ENCODE measurements around the gene C12orf75.

Gene C12orf75

DNA sequence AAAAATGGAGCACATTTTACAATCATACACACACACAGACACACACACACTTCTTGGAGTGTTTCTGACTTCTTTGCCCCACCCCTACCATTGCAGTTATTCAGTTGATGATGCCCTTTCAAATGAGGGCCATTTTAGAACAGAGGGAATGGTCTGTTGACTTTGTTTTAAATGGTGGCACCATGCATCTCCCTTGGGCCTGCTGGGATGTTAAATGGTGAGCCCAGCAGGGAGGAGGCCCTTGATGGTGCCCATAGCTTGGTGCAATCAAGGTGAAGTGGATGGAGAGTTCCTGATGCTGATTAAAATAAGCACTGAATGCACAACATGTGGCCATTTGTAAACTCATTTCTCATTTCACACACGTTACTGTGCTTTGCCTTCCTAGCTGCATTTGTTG is 13.3 kb downstream of the C12orf75 start:
- Histone ChIP-seq H2BK12ac (ENCODE audit: low read length) (no peak overlapping the region), H2BK120ac (ENCODE audit: low read depth, low read length) (no peak overlapping the region), H3K79me1 (ENCODE audit: low read depth, low read length) (peaks cover 5% of the 10 kb centered on the region), H2BK15ac (ENCODE audit: low read length) (no peak overlapping the region), H3K4ac (ENCODE audit: low read length) (no peak overlapping the region), H2BK5ac (ENCODE audit: low read length) (no peak overlapping the region), H3K27me3 (ENCODE audit: control insufficient read depth in 3 of 3, insufficient read depth in 3 of 3, low read depth in 1 of 3, low read length in 3 of 3) (no peaks in the 10 kb centered on the region), H3K4me2 (ENCODE audit: insufficient read depth, low read length, poor library complexity, severe bottlenecking) (no peak overlapping the region), H3K36me3 (replicated peaks in 1 of 2; ENCODE audit: control insufficient read depth in 2 of 2, insufficient read depth in 2 of 2, low read length in 2 of 2) (peaks cover 0 to 2% of the 10 kb centered on the region in 2 donors), H4K91ac (ENCODE audit: low read depth, low read length, poor library complexity) (no peak overlapping the region), H3K4me3 (ENCODE audit: low read length in 2 of 2) (no peak overlapping the region), H3K4me1 (ENCODE audit: control insufficient read depth in 2 of 2, insufficient read depth in 1 of 2, low read depth in 1 of 2, low read length in 2 of 2) (peaks cover 10 to 15% of the 10 kb centered on the region in 2 donors), H2AFZ (ENCODE audit: low read length) (no peak overlapping the region), H2AK5ac (ENCODE audit: low read depth, low read length) (no peak overlapping the region), H3K18ac (ENCODE audit: low read length) (no peak overlapping the region), H3K23ac (ENCODE audit: low read depth, low read length, poor library complexity) (no peak overlapping the region), H3K9me3 (replicated peaks in 1 of 2; ENCODE audit: control insufficient read depth in 2 of 2, insufficient read depth in 1 of 2, low read depth in 1 of 2, low read length in 2 of 2) (peaks cover 4 to 25% of the 10 kb centered on the region in 2 donors), H4K8ac (ENCODE audit: low read depth, low read length) (no peak overlapping the region), H3K14ac (ENCODE audit: low read length) (no peak overlapping the region), H3K27ac (replicated peaks; ENCODE audit: low read length) (no peak overlapping the region), H3K9ac (ENCODE audit: low read depth, low read length, poor library complexity) (no peak overlapping the region)
- WGBS, 2 donors (ENCODE audit: extremely low coverage in 2 of 2, insufficient read length in 2 of 2, insufficient replicate concordance in 1 of 2), result no CpG with 5 or more reads among the region's 1 CpG
- no peak for DNase-seq (ENCODE audit: low spot score)

DNA sequence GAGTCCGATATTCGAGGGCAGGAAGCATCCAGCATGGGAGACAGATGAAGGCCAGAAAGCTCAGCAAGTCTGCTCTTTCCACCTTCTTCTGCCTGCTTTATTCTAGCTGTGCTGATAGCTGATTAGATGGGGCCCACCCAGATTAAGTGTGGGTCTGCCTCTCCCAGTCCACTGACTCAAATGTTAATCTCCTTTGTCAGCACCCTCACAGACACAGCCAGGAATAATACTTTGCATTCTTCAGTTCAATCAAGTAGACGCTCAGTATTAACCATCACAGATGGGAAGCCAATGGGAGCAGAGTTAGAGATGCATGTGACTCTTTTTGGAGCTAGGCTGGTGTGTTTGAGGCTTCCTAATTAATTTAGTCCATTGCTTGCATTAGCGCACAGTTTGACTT is 17.0 kb downstream of the C12orf75 start:
- peaks cover 5% of the 10 kb centered on the region for H3K79me1 ChIP-seq (ENCODE audit: low read depth, low read length)
- peaks cover 16 to 26% of the 10 kb centered on the region in 2 donors for H3K4me1 ChIP-seq (ENCODE audit: control insufficient read depth in 2 of 2, insufficient read depth in 1 of 2, low read depth in 1 of 2, low read length in 2 of 2)
- no peaks in the 10 kb centered on the region for H3K27me3 ChIP-seq (ENCODE audit: control insufficient read depth in 3 of 3, insufficient read depth in 3 of 3, low read depth in 1 of 3, low read length in 3 of 3)
- H2BK15ac ChIP-seq (ENCODE audit: low read length), result no peak overlapping the region
- no peak overlapping the region for H4K91ac ChIP-seq (ENCODE audit: low read depth, low read length, poor library complexity)
- H3K4ac ChIP-seq (ENCODE audit: low read length), result no peak overlapping the region
- H3K9ac ChIP-seq (ENCODE audit: low read depth, low read length, poor library complexity), result no peak overlapping the region
- H3K36me3 ChIP-seq (replicated peaks in 1 of 2; ENCODE audit: control insufficient read depth in 2 of 2, insufficient read depth in 2 of 2, low read length in 2 of 2), result no peaks in the 10 kb centered on the region
- peak overlapping the region; percentile 16 for H3K18ac ChIP-seq (ENCODE audit: low read length)
- H2BK120ac ChIP-seq (ENCODE audit: low read depth, low read length), result no peak overlapping the region
- no peak overlapping the region for H3K14ac ChIP-seq (ENCODE audit: low read length)
- no peak overlapping the region for H3K23ac ChIP-seq (ENCODE audit: low read depth, low read length, poor library complexity)
- no peak for DNase-seq (ENCODE audit: low spot score)
- H3K27ac ChIP-seq (replicated peaks; ENCODE audit: low read length), result peak overlapping the region; percentile 77
- no peaks in the 10 kb centered on the region for H3K9me3 ChIP-seq (replicated peaks in 1 of 2; ENCODE audit: control insufficient read depth in 2 of 2, insufficient read depth in 1 of 2, low read depth in 1 of 2, low read length in 2 of 2)
- H2AK5ac ChIP-seq (ENCODE audit: low read depth, low read length), result no peak overlapping the region
- H2AFZ ChIP-seq (ENCODE audit: low read length), result no peak overlapping the region
- H2BK12ac ChIP-seq (ENCODE audit: low read length), result no peak overlapping the region
- no peak overlapping the region for H3K4me3 ChIP-seq (ENCODE audit: low read length in 2 of 2)
- no CpG with 5 or more reads among the region's 4 CpGs for WGBS, 2 donors (ENCODE audit: extremely low coverage in 2 of 2, insufficient read length in 2 of 2, insufficient replicate concordance in 1 of 2)
- H3K4me2 ChIP-seq (ENCODE audit: insufficient read depth, low read length, poor library complexity, severe bottlenecking), result no peak overlapping the region
- H4K8ac ChIP-seq (ENCODE audit: low read depth, low read length), result no peak overlapping the region
- H2BK5ac ChIP-seq (ENCODE audit: low read length), result no peak overlapping the region

DNA sequence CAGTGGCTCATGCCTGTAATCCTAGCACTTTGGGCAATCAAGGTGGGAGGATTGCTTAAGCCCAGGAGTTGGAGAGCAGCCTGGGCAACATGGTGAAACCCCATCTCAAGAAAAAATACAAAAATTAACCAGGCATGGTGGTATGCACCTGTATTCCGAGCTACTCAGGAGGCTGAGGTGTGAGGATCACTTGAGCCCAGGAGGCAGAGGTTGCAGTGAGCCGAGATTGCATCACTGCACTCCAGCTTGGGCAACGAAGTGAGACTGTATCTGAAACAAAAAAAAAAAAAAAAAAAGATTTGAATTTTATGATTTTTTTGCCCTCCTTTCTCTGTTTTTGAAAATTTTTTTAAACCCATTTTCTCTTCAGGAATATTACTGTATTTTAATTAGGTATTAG is 17.7 kb downstream of the C12orf75 start:
- Histone ChIP-seq H3K79me1 (ENCODE audit: low read depth, low read length) (peaks cover 5% of the 10 kb centered on the region), H3K27ac (replicated peaks; ENCODE audit: low read length) (no peak overlapping the region), H3K4me2 (ENCODE audit: insufficient read depth, low read length, poor library complexity, severe bottlenecking) (no peak overlapping the region), H2BK5ac (ENCODE audit: low read length) (no peak overlapping the region), H2AFZ (ENCODE audit: low read length) (no peak overlapping the region), H3K4me3 (ENCODE audit: low read length in 2 of 2) (no peak overlapping the region), H3K18ac (ENCODE audit: low read length) (no peak overlapping the region), H3K36me3 (replicated peaks in 1 of 2; ENCODE audit: control insufficient read depth in 2 of 2, insufficient read depth in 2 of 2, low read length in 2 of 2) (no peaks in the 10 kb centered on the region), H3K9ac (ENCODE audit: low read depth, low read length, poor library complexity) (no peak overlapping the region), H3K14ac (ENCODE audit: low read length) (no peak overlapping the region), H4K8ac (ENCODE audit: low read depth, low read length) (no peak overlapping the region), H2AK5ac (ENCODE audit: low read depth, low read length) (no peak overlapping the region), H2BK12ac (ENCODE audit: low read length) (no peak overlapping the region), H3K27me3 (ENCODE audit: control insufficient read depth in 3 of 3, insufficient read depth in 3 of 3, low read depth in 1 of 3, low read length in 3 of 3) (no peaks in the 10 kb centered on the region), H2BK15ac (ENCODE audit: low read length) (no peak overlapping the region), H3K4me1 (ENCODE audit: control insufficient read depth in 2 of 2, insufficient read depth in 1 of 2, low read depth in 1 of 2, low read length in 2 of 2) (peaks cover 20 to 29% of the 10 kb centered on the region in 2 donors), H3K9me3 (replicated peaks in 1 of 2; ENCODE audit: control insufficient read depth in 2 of 2, insufficient read depth in 1 of 2, low read depth in 1 of 2, low read length in 2 of 2) (no peaks in the 10 kb centered on the region), H3K4ac (ENCODE audit: low read length) (no peak overlapping the region), H3K23ac (ENCODE audit: low read depth, low read length, poor library complexity) (no peak overlapping the region), H4K91ac (ENCODE audit: low read depth, low read length, poor library complexity) (no peak overlapping the region), H2BK120ac (ENCODE audit: low read depth, low read length) (no peak overlapping the region)
- no CpG with 5 or more reads among the region's 3 CpGs for WGBS, 2 donors (ENCODE audit: extremely low coverage in 2 of 2, insufficient read length in 2 of 2, insufficient replicate concordance in 1 of 2)
- no peak for DNase-seq (ENCODE audit: low spot score)

DNA sequence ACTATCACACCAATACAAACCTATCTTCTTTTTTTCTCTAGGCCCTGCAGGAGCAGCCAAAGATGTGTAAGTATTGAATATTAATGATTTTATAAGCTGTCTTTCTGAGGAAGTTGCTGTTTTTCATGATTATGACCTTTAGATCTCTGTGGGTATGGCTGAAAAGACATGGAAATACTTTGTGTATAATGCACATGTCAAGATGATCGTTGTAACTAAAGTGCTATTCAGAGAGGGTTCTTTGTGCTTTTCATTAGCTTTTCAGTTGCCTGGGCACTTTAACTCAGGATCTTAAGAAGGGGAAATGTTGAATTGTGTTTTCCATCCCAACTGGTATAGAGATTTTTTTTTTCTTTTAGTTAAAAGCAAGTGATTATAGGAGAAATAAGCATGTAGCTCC is 18.1 kb downstream of the C12orf75 start:
- H3K4me3 ChIP-seq (ENCODE audit: low read length in 2 of 2), result no peak overlapping the region
- no peak overlapping the region for H2BK12ac ChIP-seq (ENCODE audit: low read length)
- H3K18ac ChIP-seq (ENCODE audit: low read length), result no peak overlapping the region
- H3K9me3 ChIP-seq (replicated peaks in 1 of 2; ENCODE audit: control insufficient read depth in 2 of 2, insufficient read depth in 1 of 2, low read depth in 1 of 2, low read length in 2 of 2), result no peaks in the 10 kb centered on the region
- H2BK5ac ChIP-seq (ENCODE audit: low read length), result no peak overlapping the region
- H4K8ac ChIP-seq (ENCODE audit: low read depth, low read length), result no peak overlapping the region
- H3K9ac ChIP-seq (ENCODE audit: low read depth, low read length, poor library complexity), result no peak overlapping the region
- H4K91ac ChIP-seq (ENCODE audit: low read depth, low read length, poor library complexity), result no peak overlapping the region
- no peaks in the 10 kb centered on the region for H3K36me3 ChIP-seq (replicated peaks in 1 of 2; ENCODE audit: control insufficient read depth in 2 of 2, insufficient read depth in 2 of 2, low read length in 2 of 2)
- no peak overlapping the region for H3K14ac ChIP-seq (ENCODE audit: low read length)
- no peak overlapping the region for H3K4me2 ChIP-seq (ENCODE audit: insufficient read depth, low read length, poor library complexity, severe bottlenecking)
- H3K27ac ChIP-seq (replicated peaks; ENCODE audit: low read length), result peak overlapping the region; percentile 69
- no peak overlapping the region for H2BK120ac ChIP-seq (ENCODE audit: low read depth, low read length)
- peaks cover 5% of the 10 kb centered on the region for H3K79me1 ChIP-seq (ENCODE audit: low read depth, low read length)
- H3K4ac ChIP-seq (ENCODE audit: low read length), result no peak overlapping the region
- H2AK5ac ChIP-seq (ENCODE audit: low read depth, low read length), result no peak overlapping the region
- peaks cover 20 to 29% of the 10 kb centered on the region in 2 donors for H3K4me1 ChIP-seq (ENCODE audit: control insufficient read depth in 2 of 2, insufficient read depth in 1 of 2, low read depth in 1 of 2, low read length in 2 of 2)
- WGBS, 2 donors (ENCODE audit: extremely low coverage in 2 of 2, insufficient read length in 2 of 2, insufficient replicate concordance in 1 of 2), result no CpG with 5 or more reads among the region's 1 CpG
- no peak overlapping the region for H3K23ac ChIP-seq (ENCODE audit: low read depth, low read length, poor library complexity)
- no peaks in the 10 kb centered on the region for H3K27me3 ChIP-seq (ENCODE audit: control insufficient read depth in 3 of 3, insufficient read depth in 3 of 3, low read depth in 1 of 3, low read length in 3 of 3)
- no peak for DNase-seq (ENCODE audit: low spot score)
- no peak overlapping the region for H2BK15ac ChIP-seq (ENCODE audit: low read length)
- H2AFZ ChIP-seq (ENCODE audit: low read length), result no peak overlapping the region

All from neuronal stem cell (in vitro differentiated cells).